ENCODE data around the gene GAL. TPM values are rescaled to one million over a fixed set of nuclear protein-coding genes. Genes with fewer than 3 reads are reported as not detected.

Gene GAL
- total and polyA plus RNA-seq, 2 experiments from 2014 or later = 0.97 to 24.7 TPM

DNA sequence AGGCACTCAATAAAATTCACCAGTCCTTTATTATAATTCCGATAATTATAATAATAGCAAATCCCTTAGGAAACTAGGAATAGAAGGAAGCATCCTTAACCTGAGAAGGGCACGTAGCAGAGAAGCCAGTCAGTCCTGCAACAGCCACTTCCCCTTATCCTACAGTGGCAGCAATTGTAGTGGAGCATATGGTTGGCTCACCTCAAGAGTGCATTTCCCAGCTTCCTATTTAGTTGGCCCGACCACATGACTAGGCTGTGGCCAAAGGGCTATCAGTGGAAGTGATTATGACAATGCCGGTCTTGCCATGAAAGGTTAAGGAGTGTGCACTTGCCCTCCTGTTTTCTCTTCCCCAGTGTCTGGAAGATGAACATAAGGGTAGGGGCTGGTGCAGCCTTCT, 39.9 kb downstream of the GAL start:
- Histone ChIP-seq H3K4me2 (ENCODE audit: unreplicated experiment) (no peak overlapping the region), H3K9ac (no peak overlapping the region), H3F3A (ENCODE audit: insufficient read depth) (no peaks in the 10 kb centered on the region), H4K20me1 (ENCODE audit: insufficient read depth) (no peaks in the 10 kb centered on the region), H3K79me2 (ENCODE audit: insufficient read depth) (no peaks in the 10 kb centered on the region), H2AFZ (no peak overlapping the region), H3K27ac (no peak overlapping the region), H3K4me3 (no peak overlapping the region), H3K27me3 (replicated peaks; ENCODE audit: insufficient read depth) (peaks cover 59% of the 10 kb centered on the region), H3K9me2 (ENCODE audit: insufficient read depth) (no peaks in the 10 kb centered on the region), H3K36me3 (ENCODE audit: low read depth) (no peaks in the 10 kb centered on the region), H3K4me1 (ENCODE audit: insufficient read depth) (no peaks in the 10 kb centered on the region), H3K9me3 (ENCODE audit: low read depth) (no peaks in the 10 kb centered on the region)
- TF ChIP-seq EZH2 (IDR thresholded peaks at IDR 0.05; ENCODE audit: insufficient read depth, poor library complexity, severe bottlenecking) = no peak
- TF ChIP-seq EZH2phosphoT487 (IDR thresholded peaks at IDR 0.05; ENCODE audit: insufficient read depth, low read depth) = no peak
- DNase-seq = no peak
- in situ Hi-C loops (cut with MboI) = no loop called here
- WGBS, 2 experiments (ENCODE audit: low coverage in 1 of 2, low lambda C conversion rate in 2 of 2, missing lambda C conversion rate in 2 of 2) = 81 to 87% methylated on average over 4 of the region's 4 CpGs

DNA sequence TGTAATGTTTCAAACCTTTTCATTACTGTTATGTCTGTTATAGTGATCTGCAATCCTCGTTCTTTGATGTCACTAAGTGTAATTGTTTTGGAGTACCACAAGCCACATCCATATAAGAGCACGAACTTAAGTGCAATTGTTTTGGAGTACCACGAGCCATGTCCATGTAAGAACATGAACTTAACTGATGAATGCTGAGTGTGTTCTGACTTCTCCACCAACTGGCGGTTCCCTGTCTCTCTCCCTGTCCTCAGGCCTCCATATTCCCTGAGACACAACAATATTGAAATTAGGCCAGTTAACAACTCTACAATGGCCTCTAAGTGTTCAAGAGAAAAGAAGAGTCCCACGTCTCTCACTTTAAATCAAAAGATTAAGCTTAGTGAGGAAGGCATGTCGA, 43.4 kb downstream of the GAL start:
- no peaks in the 10 kb centered on the region for H3K4me1 ChIP-seq (ENCODE audit: insufficient read depth)
- H3K4me3 ChIP-seq = no peak overlapping the region
- H3K4me2 ChIP-seq (ENCODE audit: unreplicated experiment) = no peak overlapping the region
- no peaks in the 10 kb centered on the region for H3K79me2 ChIP-seq (ENCODE audit: insufficient read depth)
- 67 to 70% methylated on average over 6 of the region's 6 CpGs for WGBS, 2 experiments (ENCODE audit: low coverage in 1 of 2, low lambda C conversion rate in 2 of 2, missing lambda C conversion rate in 2 of 2)
- H3K9ac ChIP-seq = no peak overlapping the region
- no peak overlapping the region for H2AFZ ChIP-seq
- DNase-seq = no peak
- H4K20me1 ChIP-seq (ENCODE audit: insufficient read depth) = no peaks in the 10 kb centered on the region
- in situ Hi-C loops (cut with MboI) = no loop called here
- no peaks in the 10 kb centered on the region for H3K9me3 ChIP-seq (ENCODE audit: low read depth)
- H3K9me2 ChIP-seq (ENCODE audit: insufficient read depth) = no peaks in the 10 kb centered on the region
- no peaks in the 10 kb centered on the region for H3F3A ChIP-seq (ENCODE audit: insufficient read depth)
- H3K27ac ChIP-seq = no peak overlapping the region
- TF ChIP-seq EZH2phosphoT487 (IDR thresholded peaks at IDR 0.05; ENCODE audit: insufficient read depth, low read depth) (no peak), EZH2 (IDR thresholded peaks at IDR 0.05; ENCODE audit: insufficient read depth, poor library complexity, severe bottlenecking) (no peak)
- peaks cover 63% of the 10 kb centered on the region for H3K27me3 ChIP-seq (replicated peaks; ENCODE audit: insufficient read depth)
- no peaks in the 10 kb centered on the region for H3K36me3 ChIP-seq (ENCODE audit: low read depth)

DNA sequence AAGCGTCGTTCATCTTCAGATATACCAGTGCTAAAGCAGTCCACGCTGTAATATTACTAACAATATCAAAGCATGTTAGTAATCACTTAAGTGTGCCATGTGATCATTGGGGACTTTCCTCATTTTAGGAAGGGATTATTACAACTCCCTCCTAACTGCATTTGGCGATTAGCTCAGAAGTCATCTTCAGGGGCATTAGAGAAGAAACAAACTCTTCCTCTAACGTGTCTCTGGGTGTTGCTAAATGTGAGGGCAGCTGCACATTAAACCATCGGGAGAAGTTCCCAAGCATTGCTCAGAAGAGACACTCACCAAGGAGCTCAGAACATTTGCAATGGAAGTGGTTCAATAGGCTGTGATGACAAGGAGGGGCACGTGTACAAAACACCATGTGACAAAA, 49.8 kb downstream of the GAL start:
- DNase-seq = no peak
- TF ChIP-seq EZH2 (IDR thresholded peaks at IDR 0.05; ENCODE audit: insufficient read depth, poor library complexity, severe bottlenecking) (no peak), EZH2phosphoT487 (IDR thresholded peaks at IDR 0.05; ENCODE audit: insufficient read depth, low read depth) (no peak)
- no peaks in the 10 kb centered on the region for H3K79me2 ChIP-seq (ENCODE audit: insufficient read depth)
- no peaks in the 10 kb centered on the region for H3K9me3 ChIP-seq (ENCODE audit: low read depth)
- in situ Hi-C loops (cut with MboI) = no loop called here
- no peaks in the 10 kb centered on the region for H3K4me1 ChIP-seq (ENCODE audit: insufficient read depth)
- 62 to 64% methylated on average over 7 of the region's 7 CpGs for WGBS, 2 experiments (ENCODE audit: low coverage in 1 of 2, low lambda C conversion rate in 2 of 2, missing lambda C conversion rate in 2 of 2)
- no peak overlapping the region for H3K27ac ChIP-seq
- peaks cover 34% of the 10 kb centered on the region for H3K27me3 ChIP-seq (replicated peaks; ENCODE audit: insufficient read depth)
- no peaks in the 10 kb centered on the region for H3F3A ChIP-seq (ENCODE audit: insufficient read depth)
- H3K9ac ChIP-seq = no peak overlapping the region
- H3K4me3 ChIP-seq = no peak overlapping the region
- no peak overlapping the region for H3K4me2 ChIP-seq (ENCODE audit: unreplicated experiment)
- H4K20me1 ChIP-seq (ENCODE audit: insufficient read depth) = no peaks in the 10 kb centered on the region
- H3K9me2 ChIP-seq (ENCODE audit: insufficient read depth) = no peaks in the 10 kb centered on the region
- H2AFZ ChIP-seq = no peak overlapping the region
- no peaks in the 10 kb centered on the region for H3K36me3 ChIP-seq (ENCODE audit: low read depth)

DNA sequence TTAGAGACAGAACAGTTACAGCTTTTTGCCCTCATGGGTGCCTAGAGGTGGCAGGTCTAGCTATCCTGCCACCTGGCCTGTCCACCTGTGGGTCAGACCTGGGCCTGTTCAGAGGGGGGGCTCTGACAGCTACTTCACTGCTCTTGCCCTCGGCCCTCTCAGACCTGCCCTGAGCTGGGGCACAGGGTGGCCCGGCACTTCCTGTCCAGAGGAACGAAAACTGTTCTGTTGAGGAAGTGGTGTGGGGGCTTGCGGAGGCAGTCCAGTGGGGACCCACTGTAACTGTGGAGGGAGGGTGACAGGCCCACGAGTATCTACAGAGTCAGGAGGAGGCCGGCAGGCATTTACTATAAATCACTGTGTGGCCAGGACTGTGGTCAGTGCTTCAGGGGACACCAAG, 50.8 kb downstream of the GAL start:
- Histone ChIP-seq H3K27me3 (replicated peaks; ENCODE audit: insufficient read depth) (peaks cover 30% of the 10 kb centered on the region), H4K20me1 (ENCODE audit: insufficient read depth) (no peaks in the 10 kb centered on the region), H3K4me1 (ENCODE audit: insufficient read depth) (no peaks in the 10 kb centered on the region), H3K9me3 (ENCODE audit: low read depth) (no peaks in the 10 kb centered on the region), H3K36me3 (ENCODE audit: low read depth) (no peaks in the 10 kb centered on the region), H2AFZ (no peak overlapping the region), H3F3A (ENCODE audit: insufficient read depth) (no peaks in the 10 kb centered on the region), H3K79me2 (ENCODE audit: insufficient read depth) (no peaks in the 10 kb centered on the region), H3K9me2 (ENCODE audit: insufficient read depth) (no peaks in the 10 kb centered on the region), H3K9ac (no peak overlapping the region), H3K27ac (no peak overlapping the region), H3K4me2 (ENCODE audit: unreplicated experiment) (no peak overlapping the region), H3K4me3 (no peak overlapping the region)
- TF ChIP-seq EZH2phosphoT487 (IDR thresholded peaks at IDR 0.05; ENCODE audit: insufficient read depth, low read depth) (no peak), EZH2 (IDR thresholded peaks at IDR 0.05; ENCODE audit: insufficient read depth, poor library complexity, severe bottlenecking) (no peak)
- WGBS, 2 experiments (ENCODE audit: low coverage in 1 of 2, low lambda C conversion rate in 2 of 2, missing lambda C conversion rate in 2 of 2) = 67 to 71% methylated on average over 6 of the region's 6 CpGs
- DNase-seq = no peak
- in situ Hi-C loops (cut with MboI) = no loop called here

DNA sequence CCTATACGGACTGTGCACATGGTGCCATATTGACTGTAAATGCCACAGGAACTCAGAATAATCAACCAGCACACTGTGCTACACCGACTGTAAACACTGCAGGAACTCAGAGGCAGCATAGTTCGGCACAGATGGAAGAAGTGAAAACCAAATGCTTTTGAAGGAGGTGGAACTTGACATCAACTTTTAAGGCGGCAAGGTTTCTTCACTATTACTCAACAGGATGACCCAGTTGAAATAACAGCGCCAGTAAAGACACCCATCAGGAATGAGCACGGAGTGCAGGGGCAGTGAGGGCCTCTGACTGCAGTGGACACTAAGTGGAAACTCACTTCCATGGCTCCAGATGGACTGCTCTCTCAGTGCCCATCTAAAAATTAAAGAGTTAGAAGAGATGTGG, 51.3 kb downstream of the GAL start:
- in situ Hi-C loops (cut with MboI) = no loop called here

More for the DNA sequence above, 51.3 kb downstream of the GAL start:
- Histone ChIP-seq H3K9ac (no peak overlapping the region), H3K4me2 (ENCODE audit: unreplicated experiment) (no peak overlapping the region), H3K4me1 (ENCODE audit: insufficient read depth) (no peaks in the 10 kb centered on the region), H3K36me3 (ENCODE audit: low read depth) (no peaks in the 10 kb centered on the region), H4K20me1 (ENCODE audit: insufficient read depth) (no peaks in the 10 kb centered on the region), H3K9me2 (ENCODE audit: insufficient read depth) (no peaks in the 10 kb centered on the region), H3K79me2 (ENCODE audit: insufficient read depth) (no peaks in the 10 kb centered on the region), H3F3A (ENCODE audit: insufficient read depth) (no peaks in the 10 kb centered on the region), H3K27ac (no peak overlapping the region), H2AFZ (no peak overlapping the region), H3K27me3 (replicated peaks; ENCODE audit: insufficient read depth) (peaks cover 30% of the 10 kb centered on the region), H3K9me3 (ENCODE audit: low read depth) (no peaks in the 10 kb centered on the region), H3K4me3 (no peak overlapping the region)
- WGBS, 2 experiments (ENCODE audit: low coverage in 1 of 2, low lambda C conversion rate in 2 of 2, missing lambda C conversion rate in 2 of 2) = 91% methylated on average over 6 of the region's 6 CpGs
- no peak for DNase-seq
- TF ChIP-seq EZH2 (IDR thresholded peaks at IDR 0.05; ENCODE audit: insufficient read depth, poor library complexity, severe bottlenecking) = no peak
- no peak for TF ChIP-seq EZH2phosphoT487 (IDR thresholded peaks at IDR 0.05; ENCODE audit: insufficient read depth, low read depth)

Other genes starting within 250 kb of the GAL start
- 71.2 and 96.0 TPM in 2 replicates for gene PPP6R3, start 223.8 kb upstream of the GAL start, total RNA-seq (2014; rRNA removed; shearing (Covaris generic))
- gene PPP6R3, start 223.8 kb upstream of the GAL start, polyA plus RNA-seq (2016; fragmentation: Nextera tagmentation; extraction: Ambion mirVana) = 47.5 and 47.9 TPM in 2 replicates
- 0.13 TPM in 1 of 2 replicates, not detected in the other for gene TESMIN, start 67.0 kb downstream of the GAL start, total RNA-seq (2014; rRNA removed; shearing (Covaris generic))
- gene TESMIN, start 67.0 kb downstream of the GAL start, polyA plus RNA-seq (2016; fragmentation: Nextera tagmentation; extraction: Ambion mirVana) = 1.1 and 1.4 TPM in 2 replicates
- gene CPT1A, start 157.4 kb downstream of the GAL start, total RNA-seq (2014; rRNA removed; shearing (Covaris generic)) = 20.1 and 23.6 TPM in 2 replicates
- gene CPT1A, start 157.4 kb downstream of the GAL start, polyA plus RNA-seq (2016; fragmentation: Nextera tagmentation; extraction: Ambion mirVana) = 9.5 and 9.6 TPM in 2 replicates
- 22.6 and 45.0 TPM in 2 replicates for gene MRPL21, start 219.3 kb downstream of the GAL start, total RNA-seq (2014; rRNA removed; shearing (Covaris generic))
- 122 and 126 TPM in 2 replicates for gene MRPL21, start 219.3 kb downstream of the GAL start, polyA plus RNA-seq (2016; fragmentation: Nextera tagmentation; extraction: Ambion mirVana)
- gene IGHMBP2, start 219.3 kb downstream of the GAL start, total RNA-seq (2014; rRNA removed; shearing (Covaris generic)) = 5.2 and 5.8 TPM in 2 replicates
- gene IGHMBP2, start 219.3 kb downstream of the GAL start, polyA plus RNA-seq (2016; fragmentation: Nextera tagmentation; extraction: Ambion mirVana) = 7.2 and 9.3 TPM in 2 replicates